HepG2 (cell line): Measurements from ENCODE around the gene RCCD1. TPM values are rescaled to one million over a fixed set of nuclear protein-coding genes. Genes with fewer than 3 reads are reported as not detected.

Experiments used
- HCFC1 ChIP-seq: fragments of 150-350 bp; IDR thresholded peaks from 2 replicates; pipeline ENCODE4 v1.6.1; 2014; ENCODE audit warnings: low read depth, low read length
- HOXA5 ChIP-seq: sonication (generic); formaldehyde crosslinking; IDR thresholded peaks from 2 replicates; pipeline ENCODE4 v1.4.0; 2020; ENCODE audit warnings: missing genetic modification reagents
- MIXL1 ChIP-seq: IDR thresholded peaks from 2 replicates; pipeline ENCODE4 v1.6.1; 2016
- RARA ChIP-seq: IDR thresholded peaks from 2 replicates; pipeline ENCODE4 v1.6.1; 2016; ENCODE audit warnings: missing genetic modification reagents, missing compliant biosample characterization
- RCOR2 ChIP-seq: IDR thresholded peaks from 2 replicates; pipeline ENCODE4 v1.6.1; 2016; ENCODE audit warnings: missing biosample characterization, missing genetic modification reagents
- REXO4 ChIP-seq: sonication (generic); formaldehyde crosslinking; IDR thresholded peaks from 2 replicates; pipeline ENCODE4 v1.8.0; 2022; ENCODE audit warnings: missing genetic modification reagents, mild to moderate bottlenecking, borderline replicate concordance
- SIX4 ChIP-seq: sonication (generic); formaldehyde crosslinking; IDR thresholded peaks from 2 replicates; pipeline ENCODE4 v1.4.0; 2020; ENCODE audit warnings: missing genetic modification reagents
- WIZ ChIP-seq: sonication (generic); formaldehyde crosslinking; IDR thresholded peaks from 2 replicates; pipeline ENCODE4 v1.5.1; 2020; ENCODE audit warnings: mild to moderate bottlenecking, missing genetic modification reagents
- ZBTB25 ChIP-seq: IDR thresholded peaks from 2 replicates; pipeline ENCODE4 v1.6.1; 2018; ENCODE audit warnings: missing genetic modification reagents
- ZBTB46 ChIP-seq: sonication (generic); formaldehyde crosslinking; IDR thresholded peaks from 2 replicates; pipeline ENCODE4 v1.4.0; 2020; ENCODE audit warnings: mild to moderate bottlenecking, missing genetic modification reagents, borderline replicate concordance
- ZNF224 ChIP-seq: sonication (generic); formaldehyde crosslinking; IDR thresholded peaks from 2 replicates; pipeline ENCODE4 v1.5.0; 2020; ENCODE audit warnings: mild to moderate bottlenecking, missing genetic modification reagents
- ZNF3 ChIP-seq: IDR thresholded peaks from 2 replicates; pipeline ENCODE4 v1.7.0; 2017; ENCODE audit warnings: inconsistent platforms
- ZNF557 ChIP-seq: sonication (generic); formaldehyde crosslinking; IDR thresholded peaks from 2 replicates; pipeline ENCODE4 v1.4.0; 2020; ENCODE audit warnings: missing genetic modification reagents
- ZNF615 ChIP-seq: sonication (generic); formaldehyde crosslinking; IDR thresholded peaks from 2 replicates; pipeline ENCODE4 v1.5.0; 2020; ENCODE audit warnings: mild to moderate bottlenecking, missing genetic modification reagents, borderline replicate concordance
- ZNF678 ChIP-seq: sonication (generic); formaldehyde crosslinking; IDR thresholded peaks from 2 replicates; pipeline ENCODE4 v1.4.0; 2020; ENCODE audit warnings: mild to moderate bottlenecking, missing genetic modification reagents
- ZNF782 ChIP-seq: sonication (generic); formaldehyde crosslinking; IDR thresholded peaks from 2 replicates; pipeline ENCODE4 v1.4.0; 2020; ENCODE audit warnings: missing genetic modification reagents, mild to moderate bottlenecking, borderline replicate concordance
- polyA plus RNA-seq, 8 experiments: library from polyadenylated mRNA; depleted of rRNA in 3 of 8; stranded (reverse) in 7 of 8; unstranded in 1 of 8; fragments of >200 nt; fragmentation: Illumina TruSeq in 4 of 8; extraction: Trizol in 4 of 8; gene quantifications; 2 replicates each; pipeline versions ENCODE4 v1.2.1 to v1.2.3, GENCODE V29; 2011 to 2016; ENCODE audit warnings: low read depth in 4 of 8, missing spikeins in 1 of 8, mixed read lengths in 1 of 8; ENCODE audit not compliant: insufficient read depth in 1 of 8
- total RNA-seq, 5 experiments: library from RNA; depleted of rRNA; stranded (reverse); fragments of >200 nt; fragmentation: Illumina TruSeq; extraction: Trizol; gene quantifications; 2 replicates each; pipeline ENCODE4 v1.2.3, GENCODE V29; 2016; ENCODE audit warnings: low read depth in 1 of 5
- TF ChIP-seq, protein P1 (sequence below): sonication (generic); formaldehyde crosslinking; conservative IDR thresholded peaks from 2 replicates; pipeline ENCODE4 v1.8.0; 2022; ENCODE audit warnings: missing genetic modification reagents
- TF ChIP-seq, protein P2 (sequence below), 2 experiments: sonication (generic) in 1 of 2; formaldehyde crosslinking in 1 of 2; IDR thresholded peaks; 2 replicates each; pipeline versions ENCODE4 v1.6.1 to v1.9.0; 2014 to 2022; ENCODE audit warnings: antibody characterized with exemption in 1 of 2, borderline replicate concordance in 1 of 2, inconsistent platforms in 1 of 2, low read depth in 1 of 2, missing genetic modification reagents in 1 of 2

The RCCD1 gene
- total and polyA plus RNA-seq, 2 of the 13 experiments (the other 11 are each of a cell fraction or from before 2014, with no cell fraction given): 14.1 to 15.1 TPM

DNA sequence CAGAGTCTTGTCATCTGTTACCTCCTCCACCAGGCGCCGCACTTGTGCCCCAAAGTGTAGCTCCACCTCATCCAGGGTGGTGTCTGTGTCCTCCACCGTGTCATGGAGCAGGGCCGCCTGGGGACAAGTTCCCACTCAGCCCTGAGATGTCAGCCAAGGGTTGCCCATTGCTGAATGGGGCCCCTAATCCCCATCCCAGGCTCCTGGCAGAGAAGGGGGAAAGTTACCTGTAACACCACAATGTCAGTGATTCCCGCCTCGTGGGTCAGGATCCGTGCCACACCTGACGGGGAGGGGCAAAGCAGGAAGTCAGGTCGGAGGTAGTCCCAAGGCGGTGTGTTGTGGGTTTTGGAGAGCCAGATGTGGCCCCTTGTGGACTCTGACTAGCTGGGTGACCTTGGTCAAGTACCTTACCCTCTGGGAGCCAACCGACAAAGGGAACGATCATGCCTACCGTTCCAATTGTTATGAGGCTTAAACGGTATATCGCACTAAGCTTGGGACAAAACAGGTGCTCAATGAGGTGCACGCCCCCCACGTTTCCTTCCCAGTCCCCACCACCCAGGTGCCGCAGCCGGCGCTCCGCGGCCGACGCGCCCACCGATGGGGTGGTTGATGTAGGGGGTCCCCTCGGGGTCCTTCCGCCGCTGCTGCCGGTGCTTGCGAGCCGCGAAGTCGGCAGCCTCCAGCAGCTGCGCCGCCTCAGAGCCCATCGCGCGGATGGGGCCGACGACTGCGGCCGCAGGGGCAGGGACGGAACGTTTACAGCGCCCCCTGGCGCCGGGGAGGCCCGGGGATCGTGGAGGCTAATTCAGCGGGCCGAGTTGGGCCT is 22.6 kb upstream of the RCCD1 start, which contains the start of gene HDDC3 (continued):
- TF ChIP-seq ZNF615 (CRISPR knock-in tag): no peak
- peak; percentile 54; the same call in 1 of the 2 replicates for TF ChIP-seq RARA (CRISPR knock-in tag)
- TF ChIP-seq WIZ: peak; percentile 86
- no peak for TF ChIP-seq ZBTB46 (CRISPR knock-in tag)
- TF ChIP-seq ZBTB25 (CRISPR knock-in tag): peak; percentile 62; the same call in 1 of the 2 replicates
- TF ChIP-seq ZNF3 (CRISPR knock-in tag): no peak
- no peak for TF ChIP-seq SIX4
- no peak for TF ChIP-seq ZNF224 (CRISPR knock-in tag)
- TF ChIP-seq ZNF782: no peak; the same call in 1 of the 2 replicates
- TF ChIP-seq HOXA5: peak; percentile 40; the same call in 1 of the 2 replicates
- TF ChIP-seq ZNF557 (CRISPR knock-in tag): no peak
- TF ChIP-seq, protein P1, sequence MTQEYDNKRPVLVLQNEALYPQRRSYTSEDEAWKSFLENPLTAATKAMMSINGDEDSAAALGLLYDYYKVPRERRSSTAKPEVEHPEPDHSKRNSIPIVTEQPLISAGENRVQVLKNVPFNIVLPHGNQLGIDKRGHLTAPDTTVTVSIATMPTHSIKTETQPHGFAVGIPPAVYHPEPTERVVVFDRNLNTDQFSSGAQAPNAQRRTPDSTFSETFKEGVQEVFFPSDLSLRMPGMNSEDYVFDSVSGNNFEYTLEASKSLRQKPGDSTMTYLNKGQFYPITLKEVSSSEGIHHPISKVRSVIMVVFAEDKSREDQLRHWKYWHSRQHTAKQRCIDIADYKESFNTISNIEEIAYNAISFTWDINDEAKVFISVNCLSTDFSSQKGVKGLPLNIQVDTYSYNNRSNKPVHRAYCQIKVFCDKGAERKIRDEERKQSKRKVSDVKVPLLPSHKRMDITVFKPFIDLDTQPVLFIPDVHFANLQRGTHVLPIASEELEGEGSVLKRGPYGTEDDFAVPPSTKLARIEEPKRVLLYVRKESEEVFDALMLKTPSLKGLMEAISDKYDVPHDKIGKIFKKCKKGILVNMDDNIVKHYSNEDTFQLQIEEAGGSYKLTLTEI (CRISPR knock-in tag): no peak
- no peak for TF ChIP-seq RCOR2 (CRISPR knock-in tag)
- TF ChIP-seq REXO4 (CRISPR knock-in tag): no peak
- peak; percentile 65; the same call in 1 of the 2 replicates for TF ChIP-seq MIXL1
- TF ChIP-seq HCFC1: 0 out of 2 replicates have a peak, but pooled peaks have one; percentile 8
- TF ChIP-seq, protein P2, sequence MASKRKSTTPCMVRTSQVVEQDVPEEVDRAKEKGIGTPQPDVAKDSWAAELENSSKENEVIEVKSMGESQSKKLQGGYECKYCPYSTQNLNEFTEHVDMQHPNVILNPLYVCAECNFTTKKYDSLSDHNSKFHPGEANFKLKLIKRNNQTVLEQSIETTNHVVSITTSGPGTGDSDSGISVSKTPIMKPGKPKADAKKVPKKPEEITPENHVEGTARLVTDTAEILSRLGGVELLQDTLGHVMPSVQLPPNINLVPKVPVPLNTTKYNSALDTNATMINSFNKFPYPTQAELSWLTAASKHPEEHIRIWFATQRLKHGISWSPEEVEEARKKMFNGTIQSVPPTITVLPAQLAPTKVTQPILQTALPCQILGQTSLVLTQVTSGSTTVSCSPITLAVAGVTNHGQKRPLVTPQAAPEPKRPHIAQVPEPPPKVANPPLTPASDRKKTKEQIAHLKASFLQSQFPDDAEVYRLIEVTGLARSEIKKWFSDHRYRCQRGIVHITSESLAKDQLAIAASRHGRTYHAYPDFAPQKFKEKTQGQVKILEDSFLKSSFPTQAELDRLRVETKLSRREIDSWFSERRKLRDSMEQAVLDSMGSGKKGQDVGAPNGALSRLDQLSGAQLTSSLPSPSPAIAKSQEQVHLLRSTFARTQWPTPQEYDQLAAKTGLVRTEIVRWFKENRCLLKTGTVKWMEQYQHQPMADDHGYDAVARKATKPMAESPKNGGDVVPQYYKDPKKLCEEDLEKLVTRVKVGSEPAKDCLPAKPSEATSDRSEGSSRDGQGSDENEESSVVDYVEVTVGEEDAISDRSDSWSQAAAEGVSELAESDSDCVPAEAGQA (IDR thresholded peaks at IDR 0.05; ENCODE audit: low read depth): no peak
- TF ChIP-seq, protein P2 (CRISPR knock-in tag; IDR thresholded peaks at IDR 0.05; ENCODE audit: borderline replicate concordance): peak; percentile 33; the same call in 1 of the 2 replicates
- no peak for TF ChIP-seq ZNF678 (CRISPR knock-in tag)
